ENCODE data around the gene MPPED1.

The MPPED1 gene

GRCh38 chr22:43431808-43432554, 20.2 kb downstream of the MPPED1 start:
- no peak for DNase-seq (ENCODE audit: extremely low read depth, low read depth)
- TF ChIP-seq, protein P1, sequence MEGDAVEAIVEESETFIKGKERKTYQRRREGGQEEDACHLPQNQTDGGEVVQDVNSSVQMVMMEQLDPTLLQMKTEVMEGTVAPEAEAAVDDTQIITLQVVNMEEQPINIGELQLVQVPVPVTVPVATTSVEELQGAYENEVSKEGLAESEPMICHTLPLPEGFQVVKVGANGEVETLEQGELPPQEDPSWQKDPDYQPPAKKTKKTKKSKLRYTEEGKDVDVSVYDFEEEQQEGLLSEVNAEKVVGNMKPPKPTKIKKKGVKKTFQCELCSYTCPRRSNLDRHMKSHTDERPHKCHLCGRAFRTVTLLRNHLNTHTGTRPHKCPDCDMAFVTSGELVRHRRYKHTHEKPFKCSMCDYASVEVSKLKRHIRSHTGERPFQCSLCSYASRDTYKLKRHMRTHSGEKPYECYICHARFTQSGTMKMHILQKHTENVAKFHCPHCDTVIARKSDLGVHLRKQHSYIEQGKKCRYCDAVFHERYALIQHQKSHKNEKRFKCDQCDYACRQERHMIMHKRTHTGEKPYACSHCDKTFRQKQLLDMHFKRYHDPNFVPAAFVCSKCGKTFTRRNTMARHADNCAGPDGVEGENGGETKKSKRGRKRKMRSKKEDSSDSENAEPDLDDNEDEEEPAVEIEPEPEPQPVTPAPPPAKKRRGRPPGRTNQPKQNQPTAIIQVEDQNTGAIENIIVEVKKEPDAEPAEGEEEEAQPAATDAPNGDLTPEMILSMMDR (IDR thresholded peaks at IDR 0.05; ENCODE audit: low read depth, low read length), result no peak

DNA sequence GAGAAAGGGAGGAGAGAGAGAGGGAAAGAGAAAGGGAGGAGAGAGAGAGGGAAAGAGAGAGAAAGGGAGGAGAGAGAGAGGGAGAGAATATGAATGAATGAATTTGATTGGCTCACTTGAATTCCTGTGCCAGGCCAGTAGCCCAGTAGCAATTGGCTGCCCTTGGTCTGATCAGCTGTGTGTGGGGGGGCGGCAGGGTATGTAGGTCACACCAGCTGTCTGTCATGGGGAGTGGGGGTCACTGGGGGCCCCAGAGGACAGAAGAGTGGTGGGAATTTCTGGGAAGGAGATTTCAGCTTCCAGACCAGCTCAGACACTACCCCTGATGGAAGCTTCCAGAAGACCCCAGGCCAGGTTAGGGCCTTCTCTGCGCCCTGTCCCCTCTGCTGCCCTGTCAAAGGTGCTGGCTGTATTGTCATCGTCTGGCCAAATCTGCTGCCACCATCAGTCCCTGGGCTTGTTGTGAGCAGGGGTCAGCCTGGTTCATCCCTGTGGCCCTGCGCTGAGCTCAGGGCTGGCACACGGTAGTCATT, 21.1 kb downstream of the MPPED1 start:
- TF ChIP-seq, protein P1 (IDR thresholded peaks at IDR 0.05; ENCODE audit: low read depth, low read length), result no peak
- DNase-seq (ENCODE audit: extremely low read depth, low read depth), result no peak

DNA sequence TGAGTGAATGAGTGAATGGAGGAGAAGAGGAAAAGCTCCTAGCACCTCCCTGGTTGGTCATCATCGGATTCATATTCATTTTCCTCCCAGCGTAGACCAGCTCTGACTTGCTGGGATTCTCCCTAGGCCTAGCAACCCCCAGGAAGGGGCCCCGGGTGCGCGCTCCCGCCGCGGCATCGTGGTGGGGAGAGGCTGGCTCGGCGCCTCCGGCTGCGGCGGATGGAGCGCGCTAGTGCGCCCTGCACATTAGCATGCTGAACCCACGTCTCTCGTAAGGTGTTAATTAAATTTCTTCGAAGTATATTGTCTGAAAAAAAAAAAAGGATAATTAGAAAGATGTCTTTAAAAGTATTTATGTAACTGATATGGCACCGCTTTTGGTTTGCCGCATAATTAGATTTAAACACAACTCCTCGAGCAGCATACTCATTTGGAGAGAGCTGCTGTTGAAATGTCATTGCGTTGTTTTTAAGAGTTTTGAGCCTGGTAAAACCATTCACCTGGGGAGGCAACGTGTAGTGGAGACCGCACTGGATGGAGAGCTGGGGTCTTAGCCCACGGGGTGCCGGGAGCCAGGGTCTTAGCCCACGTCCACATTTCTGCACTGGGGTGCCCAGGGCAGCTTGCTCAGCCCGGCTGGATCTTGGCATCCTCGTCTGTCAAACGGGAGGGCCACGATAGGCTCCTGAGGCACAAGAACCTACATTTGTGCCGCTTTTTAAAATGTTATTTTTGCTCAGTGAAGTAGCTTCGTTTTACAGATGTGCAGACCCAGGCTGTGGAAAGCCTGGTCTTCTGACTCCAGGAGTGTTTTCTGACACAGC, 21.8 kb downstream of the MPPED1 start:
- no peak for DNase-seq (ENCODE audit: extremely low read depth, low read depth)
- TF ChIP-seq, protein P1 (IDR thresholded peaks at IDR 0.05; ENCODE audit: low read depth, low read length), result no peak

GRCh38 chr22:43434275-43434927, 22.6 kb downstream of the MPPED1 start:
- TF ChIP-seq, protein P1 (IDR thresholded peaks at IDR 0.05; ENCODE audit: low read depth, low read length), result no peak
- DNase-seq (ENCODE audit: extremely low read depth, low read depth), result no peak

GRCh38 chr22:43434928-43435311, 23.1 kb downstream of the MPPED1 start:
- DNase-seq (ENCODE audit: extremely low read depth, low read depth), result no peak
- TF ChIP-seq, protein P1 (IDR thresholded peaks at IDR 0.05; ENCODE audit: low read depth, low read length), result no peak

DNA sequence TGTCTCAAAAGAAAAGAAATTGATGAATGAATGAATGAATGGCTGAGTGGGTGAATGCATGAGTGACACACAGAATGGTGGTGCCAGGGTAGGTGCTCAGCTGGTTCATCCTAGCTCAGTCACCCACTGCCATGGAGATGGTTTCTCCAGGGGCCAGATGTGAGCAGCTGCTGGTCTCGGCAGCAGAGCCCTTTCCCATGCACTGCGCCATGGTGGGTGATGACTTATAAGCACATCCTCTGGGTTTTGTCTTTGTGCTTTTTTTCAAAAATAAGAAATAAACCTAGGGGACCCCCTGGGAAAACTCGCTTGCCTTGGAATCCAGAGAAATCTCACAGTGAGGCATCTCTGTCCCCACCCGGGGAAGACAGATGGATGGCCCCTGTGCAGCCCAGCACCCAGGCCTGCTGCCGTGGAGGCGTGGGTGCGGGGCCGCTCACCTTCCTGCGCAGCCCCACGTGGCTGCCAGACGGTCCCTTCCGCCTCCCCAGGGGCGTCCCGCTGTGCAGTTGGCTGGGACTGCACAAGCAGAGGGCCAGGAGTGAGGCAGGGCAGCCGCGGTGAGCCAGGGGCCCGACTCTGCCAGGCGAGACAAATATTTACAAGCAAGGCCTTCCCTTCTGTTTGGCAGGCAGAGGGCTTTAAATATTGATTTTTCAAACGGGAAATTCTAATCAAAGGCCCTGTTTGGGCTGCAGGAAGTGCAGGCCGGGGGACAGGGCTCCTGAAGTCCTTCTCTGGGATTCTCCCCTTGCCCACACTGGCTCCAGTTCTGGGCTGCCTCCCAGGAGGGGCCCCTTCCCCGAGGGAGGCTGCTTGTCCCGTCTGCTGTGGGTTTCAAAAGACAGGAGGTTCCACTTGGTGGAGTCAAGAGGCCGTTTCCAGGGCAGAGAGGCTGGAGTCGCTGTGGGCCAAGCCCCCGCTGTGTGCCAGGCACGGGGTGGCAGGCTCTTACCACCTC, 24.3 kb downstream of the MPPED1 start:
- TF ChIP-seq, protein P1 (IDR thresholded peaks at IDR 0.05; ENCODE audit: low read depth, low read length), result no peak
- DNase-seq (ENCODE audit: extremely low read depth, low read depth), result no peak
